Pancreas (tissue), 10 donors: Measurements from ENCODE around the gene TRIM22. TPM values are rescaled to one million over a fixed set of nuclear protein-coding genes. Genes with fewer than 3 reads are reported as not detected.
"Not testable (repeated sequence)": the region's sequence is repeated elsewhere in the genome, so short reads cannot be mapped to it uniquely, and the experiment has no call there.

Source experiments
- ATAC-seq, 4 donors: fragments of 200-7000 bp; cut with Tn5 transposase; one replicate each; pipeline versions ENCODE4 v1.8.0 to v1.9.1; 2020; ENCODE audit warnings: mild to moderate bottlenecking in 4 of 4, moderate library complexity in 4 of 4
- DNase-seq, 6 donors: peaks; one replicate each; pipeline ENCODE4 v3.0.0-alpha.2; 2020
- FAIRE-seq: peaks from 2 replicates; lab custom pipeline; 2012; peaks lifted over from hg19 to GRCh38; lab: Jason Lieb, UNC
- H3K27ac ChIP-seq, 4 donors: fragments of 200-600 bp; sonication (generic); 1 replicate in 3 of 4; 2 replicates in 1 of 4; pipeline versions ENCODE4 v1.5.0 to v1.8.0; 2020
- H3K27me3 ChIP-seq, 4 donors: fragments of 200-600 bp; one replicate each; pipeline ENCODE4 v1.8.0; 2021
- H3K36me3 ChIP-seq, 3 donors: fragments of 200-600 bp; sonication (generic) in 1 of 3; one replicate each; pipeline versions ENCODE4 v1.5.0 to v1.8.0; 2020 to 2021
- H3K4me1 ChIP-seq, 3 donors: fragments of 200-600 bp; one replicate each; pipeline ENCODE4 v1.8.0; 2021
- H3K4me3 ChIP-seq, 4 donors: fragments of 200-600 bp; sonication (generic) in 2 of 4; one replicate each; pipeline versions ENCODE4 v1.5.0 to v1.8.0; 2020 to 2021
- H3K9me3 ChIP-seq, 4 donors: fragments of 200-600 bp; one replicate each; pipeline ENCODE4 v1.8.0; 2021
- whole genome bisulfite sequencing, 2 donors: extraction: QIAGEN DNeasy Blood & Tissue Kit; methylation state at CpG; one replicate each; pipeline ENCODE4 v1.1.7; 2013; 5-methylcytosine and 5-hydroxymethylcytosine counted together
- intact Hi-C, 3 donors: fragments of 100-400 bp; cut with DNase I; formaldehyde crosslinking; loops; one replicate each; pipeline versions ENCODE4 v1.11.1 to v1.14.2; 2022
- polyA plus RNA-seq, 2 donors: library from polyadenylated mRNA; stranded (reverse); fragments of 200-250 nt; gene quantifications; one replicate each; pipeline ENCODE4 v1.2.3, GENCODE V29; 2013
- total RNA-seq, 6 donors: library from RNA; stranded (reverse); fragmentation: NEBNext Ultra II Directional in 4 of 6; extraction: Animal tissue kit (Norgen Biotek cat#: 25700) in 4 of 6; gene quantifications; one replicate each; pipeline versions ENCODE4 v1.2.1 to v1.2.4, GENCODE V29; 2021 to 2023
- TF ChIP-seq, protein P1 (sequence below), 4 donors: fragments of 200-600 bp; sonication (generic) in 3 of 4; IDR thresholded peaks; one replicate each; pipeline versions ENCODE4 v1.5.0 to v1.8.0; 2021; ENCODE audit warnings: antibody characterized with exemption in 4 of 4
- donor health status: healthy with polysubstance abuse.
- donor health status: DM: no; HTN: no; CAD: no; lungs with moderate emphysema.
- donor health status: DM: no; HTN: no; CAD: no.
- donor health status: control.
- donor health status: control.
- donor health status: Bipolar disorder and iron deficiency.
- donor health status: DM: yes; HTN: yes; CAD: no.
- donor health status: DM: no; HTN: no; CAD: no.
- donor health status: DM: no; HTN: no; CAD: no.
- donor health status: DM: yes; HTN: yes; CAD: no.

TRIM22 gene
- total and polyA plus RNA-seq, 8 donors: 4.1 to 24.7 (median 10.1) TPM

DNA sequence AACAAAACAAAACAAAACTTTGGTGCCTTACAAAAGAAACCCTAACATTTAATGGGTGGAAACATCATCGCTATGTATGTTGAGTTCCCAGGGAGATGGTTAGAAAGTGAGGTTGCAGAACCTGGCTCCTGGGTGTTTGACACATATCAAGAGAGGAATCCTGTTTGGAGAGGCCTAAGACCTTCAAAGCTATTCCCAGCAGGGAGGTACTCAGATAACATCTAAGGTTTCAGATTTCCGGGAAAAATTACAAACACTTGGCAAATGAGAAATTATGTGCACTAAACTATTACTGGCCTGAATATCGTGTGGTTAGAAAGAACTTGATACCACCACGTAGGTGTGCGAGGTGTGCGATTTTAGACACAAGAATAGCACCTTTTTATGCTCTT lies 23.2 kb upstream of the TRIM22 start:
- no peaks in the 10 kb centered on the region for H3K9me3 ChIP-seq
- FAIRE-seq (no peak), DNase-seq (no peak)

DNA sequence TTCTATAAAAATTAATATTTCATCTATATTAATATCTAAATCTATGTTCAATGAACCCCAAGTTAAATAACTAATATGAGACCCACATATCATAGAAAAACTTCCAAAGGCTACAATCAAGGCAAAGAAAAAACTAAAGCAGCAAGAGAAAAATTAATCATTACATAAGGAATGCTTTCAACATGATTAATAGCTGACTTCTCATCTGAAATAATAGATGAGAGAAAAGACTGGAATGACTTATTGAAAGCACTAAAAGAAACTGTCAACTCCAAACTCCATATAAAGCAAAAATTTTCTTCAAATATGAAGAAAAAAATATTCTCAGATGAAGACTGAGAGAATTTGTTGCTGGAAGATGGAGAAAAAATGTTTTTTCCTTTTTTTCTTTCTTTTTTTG lies 17.8 kb upstream of the TRIM22 start:
- TF ChIP-seq, protein P1, sequence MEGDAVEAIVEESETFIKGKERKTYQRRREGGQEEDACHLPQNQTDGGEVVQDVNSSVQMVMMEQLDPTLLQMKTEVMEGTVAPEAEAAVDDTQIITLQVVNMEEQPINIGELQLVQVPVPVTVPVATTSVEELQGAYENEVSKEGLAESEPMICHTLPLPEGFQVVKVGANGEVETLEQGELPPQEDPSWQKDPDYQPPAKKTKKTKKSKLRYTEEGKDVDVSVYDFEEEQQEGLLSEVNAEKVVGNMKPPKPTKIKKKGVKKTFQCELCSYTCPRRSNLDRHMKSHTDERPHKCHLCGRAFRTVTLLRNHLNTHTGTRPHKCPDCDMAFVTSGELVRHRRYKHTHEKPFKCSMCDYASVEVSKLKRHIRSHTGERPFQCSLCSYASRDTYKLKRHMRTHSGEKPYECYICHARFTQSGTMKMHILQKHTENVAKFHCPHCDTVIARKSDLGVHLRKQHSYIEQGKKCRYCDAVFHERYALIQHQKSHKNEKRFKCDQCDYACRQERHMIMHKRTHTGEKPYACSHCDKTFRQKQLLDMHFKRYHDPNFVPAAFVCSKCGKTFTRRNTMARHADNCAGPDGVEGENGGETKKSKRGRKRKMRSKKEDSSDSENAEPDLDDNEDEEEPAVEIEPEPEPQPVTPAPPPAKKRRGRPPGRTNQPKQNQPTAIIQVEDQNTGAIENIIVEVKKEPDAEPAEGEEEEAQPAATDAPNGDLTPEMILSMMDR (IDR thresholded peaks at IDR 0.05): no peak

More for the DNA sequence above, 23.2 kb upstream of the TRIM22 start:
- no peak overlapping the region for H3K27ac ChIP-seq
- 76 to 77% methylated on average over 6 of the region's 6 CpGs for WGBS, 2 donors
- TF ChIP-seq, protein P1 (IDR thresholded peaks at IDR 0.05): no peak
- peaks cover 0 to 46% (median 0%) of the 10 kb centered on the region in 3 donors for H3K36me3 ChIP-seq
- intact Hi-C loops: no loop called here
- no peaks in the 10 kb centered on the region for H3K27me3 ChIP-seq
- no peak for ATAC-seq
- no peak overlapping the region for H3K4me3 ChIP-seq
- no peaks in the 10 kb centered on the region for H3K4me1 ChIP-seq

DNA sequence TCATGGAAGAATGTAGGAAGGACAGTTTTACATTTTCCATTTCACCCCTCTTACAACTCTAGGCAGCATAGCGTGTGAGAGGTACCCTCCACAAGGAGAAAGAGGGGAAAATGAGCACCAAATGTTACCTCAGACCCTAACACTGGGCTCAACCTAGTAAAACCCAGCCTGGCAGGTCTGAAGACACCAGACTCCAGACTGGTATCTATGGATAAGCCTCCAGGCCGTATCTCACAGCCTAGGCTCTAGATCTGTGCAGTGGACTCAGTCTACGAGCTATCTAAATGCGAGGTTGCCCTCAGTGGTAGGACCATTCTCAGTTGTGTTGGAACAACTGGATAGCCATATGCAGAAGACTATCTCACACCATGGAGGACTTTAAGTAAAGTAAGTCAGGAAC lies 15.2 kb upstream of the TRIM22 start:
- Histone ChIP-seq H3K27ac (no peak overlapping the region), H3K27me3 (no peaks in the 10 kb centered on the region), H3K4me1 (no peaks in the 10 kb centered on the region), H3K36me3 (peaks cover 0 to 22% (median 11%) of the 10 kb centered on the region in 3 donors), H3K9me3 (no peaks in the 10 kb centered on the region), H3K4me3 (no peak overlapping the region)
- TF ChIP-seq, protein P1 (IDR thresholded peaks at IDR 0.05): no peak
- WGBS, 2 donors: 91 to 96% methylated on average over 4 of the region's 4 CpGs
- FAIRE-seq (no peak), DNase-seq (no peak), ATAC-seq (no peak)
- intact Hi-C loops: no loop called here

More for the DNA sequence above, 17.8 kb upstream of the TRIM22 start:
- FAIRE-seq (no peak), ATAC-seq (no peak), DNase-seq (no peak)
- no peak overlapping the region for H3K27ac ChIP-seq
- peaks cover 0 to 13% (median 0%) of the 10 kb centered on the region in 3 donors for H3K36me3 ChIP-seq
- H3K27me3 ChIP-seq: no peaks in the 10 kb centered on the region
- no peak overlapping the region for H3K4me3 ChIP-seq
- no peaks in the 10 kb centered on the region for H3K9me3 ChIP-seq
- intact Hi-C loops: no loop called here
- no peaks in the 10 kb centered on the region for H3K4me1 ChIP-seq

DNA sequence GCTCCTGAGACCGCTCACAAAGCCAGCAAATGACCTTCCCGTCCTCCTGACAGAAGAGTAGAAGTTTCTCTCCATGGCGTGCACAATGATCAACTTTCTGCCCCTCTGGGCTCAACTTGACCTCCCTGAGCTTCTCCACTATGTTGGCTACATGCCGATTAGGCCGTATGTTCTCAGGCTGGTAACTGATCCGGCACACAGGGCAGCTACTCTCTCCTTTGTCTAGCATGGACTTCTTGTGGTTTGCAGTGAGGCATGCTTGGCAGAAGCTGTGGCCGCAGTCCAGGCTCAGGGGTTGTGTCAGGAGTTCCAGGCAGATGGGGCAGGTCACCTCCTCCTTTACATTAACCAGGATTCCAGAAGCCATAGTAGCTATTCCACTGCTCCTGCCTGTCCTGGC lies 9.8 kb upstream of the TRIM22 start:
- intact Hi-C loops: no loop called here
- no peak for DNase-seq
- WGBS, 2 donors: 94 to 97% methylated on average over 7 of the region's 7 CpGs
- H3K4me3 ChIP-seq: no peak overlapping the region
- H3K27ac ChIP-seq: no peak overlapping the region
- H3K4me1 ChIP-seq: no peaks in the 10 kb centered on the region
- no peaks in the 10 kb centered on the region for H3K27me3 ChIP-seq
- no peak for ATAC-seq
- H3K9me3 ChIP-seq: no peaks in the 10 kb centered on the region
- H3K36me3 ChIP-seq: peaks cover 0 to 18% (median 11%) of the 10 kb centered on the region in 3 donors
- TF ChIP-seq, protein P1 (IDR thresholded peaks at IDR 0.05): no peak
- FAIRE-seq: no peak

DNA sequence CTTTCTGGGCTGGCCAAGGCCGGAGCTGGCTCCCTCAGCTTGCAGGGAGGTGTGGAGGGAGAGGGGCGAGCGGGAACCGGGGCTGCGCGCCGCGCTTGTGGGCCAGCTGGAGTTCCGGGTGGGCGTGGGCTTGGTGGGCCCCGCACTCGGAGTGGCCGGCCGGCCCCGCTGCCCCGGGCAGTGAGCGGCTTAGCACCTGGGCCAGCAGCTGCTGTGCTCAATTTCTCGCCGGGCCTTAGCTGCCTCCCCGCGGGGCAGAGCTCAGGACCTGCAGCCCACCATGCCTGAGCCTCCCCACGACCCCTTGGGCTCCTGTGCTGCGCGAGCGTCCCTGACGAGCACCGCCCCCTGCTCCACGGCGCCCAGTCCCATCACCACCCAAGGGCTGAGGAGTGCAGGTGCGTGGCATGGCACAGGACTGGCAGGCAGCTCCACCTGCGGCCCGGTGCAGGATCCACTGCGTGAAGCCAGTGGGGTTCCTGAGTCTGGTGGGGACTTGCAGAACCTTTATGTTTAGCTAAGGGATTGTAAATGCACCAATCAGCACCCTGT lies 6.6 kb upstream of the TRIM22 start:
- 80 to 87% methylated on average over 17 to 33 of the region's 33 CpGs for whole genome bisulfite sequencing, 2 donors
- intact Hi-C loops, H3K4me3 ChIP-seq, H3K9me3 ChIP-seq, ATAC-seq, FAIRE-seq, H3K27ac ChIP-seq, H3K4me1 ChIP-seq, H3K27me3 ChIP-seq: not testable (repeated sequence)
- H3K36me3 ChIP-seq: peaks cover 0 to 12% (median 9%) of the 10 kb centered on the region in 3 donors
- peak in 2 of 6 donors; percentile 36 to 63 for DNase-seq

DNA sequence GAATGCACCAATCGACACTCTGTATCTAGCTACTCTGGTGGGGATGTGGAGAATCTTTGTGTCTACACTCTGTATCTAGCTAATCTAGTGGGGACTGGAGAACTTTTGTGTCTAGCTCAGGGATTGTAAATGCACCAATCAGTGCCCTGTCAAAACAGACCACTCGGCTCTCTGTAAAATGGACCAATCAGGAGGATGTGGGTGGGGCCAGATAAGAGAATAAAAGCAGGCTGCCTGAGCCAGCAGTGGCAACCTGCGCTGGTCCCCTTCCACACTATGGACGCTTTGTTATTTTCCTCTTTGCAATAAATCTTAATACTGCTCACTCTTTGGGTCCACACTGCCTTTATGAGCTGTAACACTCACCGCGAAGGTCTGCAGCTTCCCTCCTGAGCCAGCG lies 6.0 kb upstream of the TRIM22 start:
- WGBS, 2 donors: 34 to 38% methylated on average over 7 of the region's 7 CpGs
- H3K36me3 ChIP-seq, H3K27me3 ChIP-seq, intact Hi-C loops, H3K4me1 ChIP-seq, H3K9me3 ChIP-seq, FAIRE-seq: not testable (repeated sequence)
- DNase-seq: peak in 4 of 6 donors; percentile 28 to 63 (median 40)
- Histone ChIP-seq H3K27ac (peak overlapping the region; percentile 76 to 96 (median 85)), H3K4me3 (peak overlapping the region in 3 of 4 donors; percentile 40 to 56 (median 47))
- ATAC-seq: peak in 2 of 4 donors; percentile 34 to 39
